ENCODE measurements around the gene TRMT1.

GRCh38 chr19:13120817-13121216 lies 4.3 kb upstream of the TRMT1 start:
- TF ChIP-seq ZNF274 (IDR thresholded peaks at IDR 0.05; ENCODE audit: low read depth, low read length) (no peak), SUZ12 (IDR thresholded peaks at IDR 0.05; ENCODE audit: extremely low read depth, insufficient read depth, insufficient read length) (no peak), YY1 (IDR thresholded peaks at IDR 0.05; ENCODE audit: insufficient read depth, insufficient read length) (no peak)
